K562 (cell line): ENCODE data around the gene TIMM44. TPM values are rescaled to one million over a fixed set of nuclear protein-coding genes. Genes with fewer than 3 reads are reported as not detected.

ENCODE experiments used
- ATAC-seq: fragments of 200-7000 bp; cut with Tn5 transposase; 3 replicates; pipeline ENCODE4 v1.9.1; 2020; ENCODE audit warnings: moderate library complexity
- BruUV-seq: library from RNA; stranded (reverse); fragments of 400-500 nt; replicated peaks from 2 replicates; lab custom pipeline; 2021; lab: Mats Ljungman, UMichigan
- CTCF ChIA-PET: fragments of 300-600 bp; formaldehyde crosslinking; extraction: SDS; loops from one replicate; lab custom pipeline; 2021; ENCODE audit warnings: low intra/inter-chr PET ratio; lab: Yijun Ruan, JAX
- POLR2A ChIA-PET: fragments of 300-600, 350-650 bp; sonication (Branson Sonifier 250); formaldehyde crosslinking; extraction: SDS; loops from one replicate; lab custom pipeline; 2021; ENCODE audit warnings: antibody characterized with exemption, inconsistent platforms; lab: Yijun Ruan, JAX
- DNase-seq, 4 experiments: peaks; one replicate each; pipeline versions ENCODE4 v3.0.0 to v3.0.0-alpha.2; 2011 to 2018; ENCODE audit warnings: low spot score in 3 of 4, mixed read lengths in 3 of 4; ENCODE audit errors: extremely low read depth in 1 of 4
- FAIRE-seq: peaks from 2 replicates; lab custom pipeline; 2011; peaks lifted over from hg19 to GRCh38; lab: Jason Lieb, UNC
- H2AFZ ChIP-seq: 2 replicates; pipeline ENCODE4 v1.6.0; 2011; ENCODE audit warnings: low read depth, low read length, control low read depth, inconsistent platforms
- H3K27ac ChIP-seq: fragments of 200-600 bp; 3 replicates; pipeline ENCODE4 v1.8.0; 2011; ENCODE audit warnings: low read depth, mild to moderate bottlenecking, control low read depth, inconsistent platforms, low read length, moderate library complexity, mixed read lengths; ENCODE audit errors: extremely low read depth
- H3K27me3 ChIP-seq, 2 experiments: fragments of 300-600 bp in 1 of 2; 2 replicates in 1 of 2; 3 replicates in 1 of 2; pipeline versions ENCODE4 v1.6.0 to v1.8.0; 2011; ENCODE audit warnings: inconsistent platforms in 2 of 2, low read length in 2 of 2, mild to moderate bottlenecking in 1 of 2, mixed read lengths in 1 of 2, moderate library complexity in 1 of 2; ENCODE audit not compliant: control insufficient read depth in 2 of 2, insufficient read depth in 2 of 2
- H3K36me3 ChIP-seq: fragments of 300-600 bp; 3 replicates; pipeline ENCODE4 v1.8.0; 2011; ENCODE audit warnings: mild to moderate bottlenecking, low read length, inconsistent platforms; ENCODE audit not compliant: control insufficient read depth, insufficient read depth
- H3K4me1 ChIP-seq, 2 experiments: fragments of 200-600 bp in 1 of 2; replicated peaks in 1 of 2; 2 replicates in 1 of 2; 3 replicates in 1 of 2; pipeline versions ENCODE4 v1.5.1 to v1.8.0; 2011; ENCODE audit warnings: inconsistent platforms in 2 of 2, low read length in 2 of 2, mild to moderate bottlenecking in 1 of 2, mixed read lengths in 1 of 2, moderate library complexity in 1 of 2; ENCODE audit not compliant: control insufficient read depth in 2 of 2, insufficient read depth in 2 of 2
- H3K4me2 ChIP-seq: 2 replicates; pipeline ENCODE4 v1.6.1; 2011; ENCODE audit warnings: low read length, control low read depth, inconsistent platforms, mixed read lengths; ENCODE audit not compliant: insufficient read depth
- H3K4me3 ChIP-seq: fragments of 200-600 bp; sonication (generic), shearing (Covaris generic); 2 replicates; pipeline ENCODE4 v1.5.1; 2016; ENCODE audit warnings: control low read depth, inconsistent platforms
- H3K79me2 ChIP-seq: fragments of 200-600 bp; 3 replicates; pipeline ENCODE4 v1.8.0; 2011; ENCODE audit warnings: low read length, inconsistent platforms; ENCODE audit not compliant: control insufficient read depth, insufficient read depth
- H3K9ac ChIP-seq, 2 experiments: 2 replicates each; pipeline versions ENCODE4 v1.6.0 to v1.6.1; 2011; ENCODE audit warnings: low read depth in 2 of 2, low read length in 2 of 2, control low read depth in 1 of 2, inconsistent platforms in 1 of 2, mild to moderate bottlenecking in 1 of 2, mixed read lengths in 1 of 2; ENCODE audit not compliant: insufficient read depth in 1 of 2
- H3K9me1 ChIP-seq: one replicate; pipeline ENCODE4 v1.6.0; 2011; ENCODE audit warnings: inconsistent platforms, mild to moderate bottlenecking, low read length, moderate library complexity; ENCODE audit not compliant: control insufficient read depth, insufficient read depth
- H3K9me3 ChIP-seq: replicated peaks from 2 replicates; pipeline ENCODE4 v1.5.1; 2011; ENCODE audit warnings: low read depth, low read length, inconsistent platforms; ENCODE audit not compliant: control insufficient read depth, insufficient read depth
- H4K20me1 ChIP-seq: replicated peaks from 2 replicates; pipeline ENCODE4 v1.6.1; 2011; ENCODE audit warnings: low read length, inconsistent platforms, mixed read lengths; ENCODE audit not compliant: control insufficient read depth, insufficient read depth
- CSDE1 ChIP-seq, 2 experiments: fragments of 450-650 bp; IDR thresholded peaks; 2 replicates each; pipeline ENCODE4 v1.6.1; 2016; ENCODE audit warnings: mild to moderate bottlenecking in 1 of 2
- EGR1 ChIP-seq: fragments of 450-650 bp; conservative IDR thresholded peaks from 2 replicates; pipeline ENCODE4 v1.6.1; 2017; ENCODE audit warnings: mild to moderate bottlenecking
- FIP1L1 ChIP-seq: fragments of 200-400 bp; formaldehyde crosslinking; IDR thresholded peaks from 2 replicates; pipeline ENCODE4 v1.6.1; 2018; ENCODE audit warnings: mild to moderate bottlenecking, low read depth, low read length; ENCODE audit not compliant: poor library complexity, severe bottlenecking
- JUNB ChIP-seq: fragments of 450-650 bp; formaldehyde crosslinking; conservative IDR thresholded peaks from 2 replicates; pipeline ENCODE4 v1.4.0; 2020; ENCODE audit warnings: mild to moderate bottlenecking
- KDM2B ChIP-seq: fragments of 250-450 bp; sonication (Bioruptor Pico); IDR thresholded peaks from 2 replicates; pipeline ENCODE4 v1.8.0; 2021; ENCODE audit warnings: mild to moderate bottlenecking, moderate library complexity
- KLF16 ChIP-seq: IDR thresholded peaks from 2 replicates; pipeline ENCODE4 v1.6.1; 2016; ENCODE audit warnings: antibody characterized with exemption
- NCOA1 ChIP-seq: fragments of 450-650 bp; IDR thresholded peaks from 2 replicates; pipeline ENCODE4 v1.6.1; 2016; ENCODE audit warnings: low read depth
- NCOA6 ChIP-seq: fragments of 450-650 bp; IDR thresholded peaks from 2 replicates; pipeline ENCODE4 v1.6.1; 2017; ENCODE audit warnings: mild to moderate bottlenecking
- PCBP1 ChIP-seq: fragments of 200-400 bp; formaldehyde crosslinking; IDR thresholded peaks from 2 replicates; pipeline ENCODE4 v1.6.1; 2018; ENCODE audit warnings: mild to moderate bottlenecking, low read depth, low read length; ENCODE audit not compliant: poor library complexity, severe bottlenecking
- RNF2 ChIP-seq: sonication (generic); IDR thresholded peaks from 2 replicates; pipeline ENCODE4 v1.6.1; 2016
- SAP30 ChIP-seq: fragments of 200-600 bp; sonication (generic); IDR thresholded peaks from 2 replicates; pipeline ENCODE4 v1.6.1; 2012; ENCODE audit warnings: borderline replicate concordance, low read depth, mild to moderate bottlenecking, moderate library complexity, low read length, control low read depth, inconsistent platforms; ENCODE audit not compliant: insufficient read depth, poor library complexity, severe bottlenecking
- SNRNP70 ChIP-seq: fragments of 200-400 bp; formaldehyde crosslinking; optimal IDR thresholded peaks from 2 replicates; pipeline ENCODE3; 2017; ENCODE audit warnings: low read depth, low read length
- WHSC1 ChIP-seq: IDR thresholded peaks from one replicate; pipeline ENCODE4 v1.6.1; 2012; ENCODE audit warnings: low read length, control low read depth, inconsistent platforms
- ZBTB2 ChIP-seq: fragments of 450-650 bp; IDR thresholded peaks from 2 replicates; pipeline ENCODE4 v1.6.1; 2016; ENCODE audit warnings: antibody characterized with exemption
- ZFPM2 ChIP-seq: fragments of 250-450 bp; sonication (Bioruptor Pico); IDR thresholded peaks from 2 replicates; pipeline ENCODE4 v1.5.1; 2022; ENCODE audit warnings: mild to moderate bottlenecking
- WGBS: fragments of 100-300 bp; shearing (Covaris generic); methylation state at CpG from one replicate; pipeline ENCODE4 v1.1.6; 2016; ENCODE audit warnings: low coverage, mixed read lengths; ENCODE audit not compliant: insufficient coverage; ENCODE audit errors: missing lambda C conversion rate; 5-methylcytosine and 5-hydroxymethylcytosine counted together
- in situ Hi-C: fragments of 300-500 bp; cut with MboI; formaldehyde crosslinking; loops from 4 replicates; pipeline ENCODE4 v1.15.0; 2018; ENCODE audit warnings: inconsistent platforms, mixed read lengths
- intact Hi-C: fragments of 100-400 bp; cut with micrococcal nuclease; formaldehyde crosslinking; loops from 2 replicates; pipeline ENCODE4 v1.14.2; 2022
- polyA plus RNA-seq, 8 experiments: library from polyadenylated mRNA; depleted of rRNA in 4 of 8; stranded (reverse) in 5 of 8; unstranded in 3 of 8; fragments of >200 nt; fragmentation: Nextera tagmentation in 2 of 8; fragmentation: Illumina TruSeq in 1 of 8; extraction: Ambion mirVana in 2 of 8; extraction: Trizol in 1 of 8; gene quantifications; 2 replicates each; pipeline versions ENCODE4 v1.2.1 to v1.2.3, GENCODE V29; 2011 to 2014; ENCODE audit warnings: inconsistent platforms in 1 of 8, missing spikeins in 1 of 8
- total RNA-seq, 7 experiments: library from RNA; depleted of rRNA in 6 of 7; stranded (reverse); fragments of >200 nt in 6 of 7; fragmentation: Illumina TruSeq in 2 of 7; extraction: Trizol in 2 of 7; gene quantifications; 2 replicates each; pipeline versions ENCODE4 v1.2.1 to v1.2.3, GENCODE V29; 2011 to 2021; ENCODE audit warnings: low replicate concordance in 1 of 7
- TF ChIP-seq, protein P1 (sequence below): fragments of 250-450 bp; sonication (Bioruptor Pico); IDR thresholded peaks from 2 replicates; pipeline ENCODE4 v1.4.0; 2020

Gene TIMM44
- total and polyA plus RNA-seq, 9 of the 15 experiments (the other 6 are each of a cell fraction or from before 2014, with no cell fraction given) = 10.3 to 231 (median 89.3) TPM

- Histone ChIP-seq H3K27ac (no peak overlapping the region), H3K4me2 (no peak overlapping the region), H3K9ac (peak overlapping the region in 1 of 2 experiments; percentile 35; a peak in 1 of 4 replicates), H3K79me2 (peaks cover 14% of the 10 kb centered on the region), H3K27me3 (no peaks in the 10 kb centered on the region), H3K36me3 (peaks cover 29% of the 10 kb centered on the region; the same call in 1 of the 3 replicates), H4K20me1 (no peaks in the 10 kb centered on the region), H3K9me3 (no peaks in the 10 kb centered on the region), H2AFZ (no peak overlapping the region), H3K4me3 (no peak overlapping the region), H3K9me1 (no peaks in the 10 kb centered on the region), H3K4me1 (peaks cover 7 to 73% of the 10 kb centered on the region in 2 experiments; a peak in 4 of 5 replicates)
- 65% methylated on average over 24 of the region's 24 CpGs for whole genome bisulfite sequencing
- ChIA-PET POLR2A (interaction anchor here (0.7 to 1.7 kb wide), 4 partner anchors 12 to 56 kb away, joined by 3 to 5 read pairs (median 4); partner anchors contain the start of gene MAP2K7), CTCF (no interaction called here)
- intact Hi-C loops = no loop called here
- BruUV-seq = no TSS peak
- in situ Hi-C loops = no loop called here
- FAIRE-seq (no peak), ATAC-seq (no peak), DNase-seq (no peak)
- TF ChIP-seq ZBTB2 (no peak), SNRNP70 (no peak), NCOA6 (no peak), RNF2 (no peak), FIP1L1 (no peak), CSDE1 (IDR thresholded peaks at IDR 0.05) (no peak), EGR1 (no peak), KDM2B (CRISPR knock-in tag) (no peak), SAP30 (no peak), ZFPM2 (no peak), WHSC1 (no peak), NCOA1 (no peak), JUNB (CRISPR knock-in tag) (no peak), PCBP1 (no peak), KLF16 (no peak)
- TF ChIP-seq, protein P1, sequence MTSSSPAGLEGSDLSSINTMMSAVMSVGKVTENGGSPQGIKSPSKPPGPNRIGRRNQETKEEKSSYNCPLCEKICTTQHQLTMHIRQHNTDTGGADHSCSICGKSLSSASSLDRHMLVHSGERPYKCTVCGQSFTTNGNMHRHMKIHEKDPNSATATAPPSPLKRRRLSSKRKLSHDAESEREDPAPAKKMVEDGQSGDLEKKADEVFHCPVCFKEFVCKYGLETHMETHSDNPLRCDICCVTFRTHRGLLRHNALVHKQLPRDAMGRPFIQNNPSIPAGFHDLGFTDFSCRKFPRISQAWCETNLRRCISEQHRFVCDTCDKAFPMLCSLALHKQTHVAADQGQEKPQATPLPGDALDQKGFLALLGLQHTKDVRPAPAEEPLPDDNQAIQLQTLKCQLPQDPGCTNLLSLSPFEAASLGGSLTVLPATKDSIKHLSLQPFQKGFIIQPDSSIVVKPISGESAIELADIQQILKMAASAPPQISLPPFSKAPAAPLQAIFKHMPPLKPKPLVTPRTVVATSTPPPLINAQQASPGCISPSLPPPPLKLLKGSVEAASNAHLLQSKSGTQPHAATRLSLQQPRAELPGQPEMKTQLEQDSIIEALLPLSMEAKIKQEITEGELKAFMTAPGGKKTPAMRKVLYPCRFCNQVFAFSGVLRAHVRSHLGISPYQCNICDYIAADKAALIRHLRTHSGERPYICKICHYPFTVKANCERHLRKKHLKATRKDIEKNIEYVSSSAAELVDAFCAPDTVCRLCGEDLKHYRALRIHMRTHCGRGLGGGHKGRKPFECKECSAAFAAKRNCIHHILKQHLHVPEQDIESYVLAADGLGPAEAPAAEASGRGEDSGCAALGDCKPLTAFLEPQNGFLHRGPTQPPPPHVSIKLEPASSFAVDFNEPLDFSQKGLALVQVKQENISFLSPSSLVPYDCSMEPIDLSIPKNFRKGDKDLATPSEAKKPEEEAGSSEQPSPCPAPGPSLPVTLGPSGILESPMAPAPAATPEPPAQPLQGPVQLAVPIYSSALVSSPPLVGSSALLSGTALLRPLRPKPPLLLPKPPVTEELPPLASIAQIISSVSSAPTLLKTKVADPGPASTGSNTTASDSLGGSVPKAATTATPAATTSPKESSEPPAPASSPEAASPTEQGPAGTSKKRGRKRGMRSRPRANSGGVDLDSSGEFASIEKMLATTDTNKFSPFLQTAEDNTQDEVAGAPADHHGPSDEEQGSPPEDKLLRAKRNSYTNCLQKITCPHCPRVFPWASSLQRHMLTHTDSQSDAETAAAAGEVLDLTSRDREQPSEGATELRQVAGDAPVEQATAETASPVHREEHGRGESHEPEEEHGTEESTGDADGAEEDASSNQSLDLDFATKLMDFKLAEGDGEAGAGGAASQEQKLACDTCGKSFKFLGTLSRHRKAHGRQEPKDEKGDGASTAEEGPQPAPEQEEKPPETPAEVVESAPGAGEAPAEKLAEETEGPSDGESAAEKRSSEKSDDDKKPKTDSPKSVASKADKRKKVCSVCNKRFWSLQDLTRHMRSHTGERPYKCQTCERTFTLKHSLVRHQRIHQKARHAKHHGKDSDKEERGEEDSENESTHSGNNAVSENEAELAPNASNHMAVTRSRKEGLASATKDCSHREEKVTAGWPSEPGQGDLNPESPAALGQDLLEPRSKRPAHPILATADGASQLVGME (CRISPR knock-in tag) = no peak
Observed at GRCh38 chr19:7915250-7916102, 28.0 kb downstream of the TIMM44 start.
